Measurements from ENCODE around the gene USP31. TPM values are rescaled to one million over a fixed set of nuclear protein-coding genes. Genes with fewer than 3 reads are reported as not detected.

The USP31 gene
- total RNA-seq, 2 experiments from 2014 or later = 1.6 to 1.7 TPM

DNA sequence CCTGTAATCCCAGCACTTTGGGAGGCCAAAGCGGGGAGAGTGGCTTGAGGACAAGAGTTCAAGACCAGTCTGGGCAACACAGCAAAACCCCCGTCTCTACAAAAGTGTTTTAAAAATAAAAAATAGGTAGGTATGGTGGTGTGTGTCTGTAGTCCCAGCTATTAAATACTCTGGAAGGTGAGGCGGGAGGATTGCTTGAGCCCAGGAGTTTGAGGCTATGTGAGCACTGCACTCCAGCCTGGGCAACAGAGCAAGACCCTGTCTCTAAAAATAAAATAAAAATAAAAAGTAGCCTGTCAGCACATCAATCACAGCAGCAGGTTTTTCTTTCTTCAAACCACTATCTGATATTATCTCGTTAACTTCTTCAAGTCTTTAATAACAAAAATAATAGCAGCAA lies 1.6 kb downstream of the USP31 start:
- Histone ChIP-seq H3K4me3 (ENCODE audit: low read length) (no peak overlapping the region), H3K9me3 (ENCODE audit: control insufficient read depth in 1 of 2, insufficient read depth in 1 of 2, low read length in 2 of 2) (no peaks in the 10 kb centered on the region), H3K27ac (ENCODE audit: low read depth in 1 of 2, low read length in 2 of 2) (no peak overlapping the region), H3K4me1 (ENCODE audit: insufficient read depth, low read length) (peaks cover 15% of the 10 kb centered on the region), H3K36me3 (ENCODE audit: insufficient read depth, low read length) (no peaks in the 10 kb centered on the region), H3K27me3 (ENCODE audit: control insufficient read depth in 1 of 2, insufficient read depth in 2 of 2, low read length in 2 of 2) (peaks cover 0 to 4% of the 10 kb centered on the region in 2 experiments)
- peak overlapping the region; percentile 96 for H3K4me3 Mint-ChIP-seq
- no peak overlapping the region for H3K27ac Mint-ChIP-seq
- H3K9me3 Mint-ChIP-seq = no peaks in the 10 kb centered on the region
- no peak for ATAC-seq (ENCODE audit: poor library complexity)
- H3K36me3 Mint-ChIP-seq (ENCODE audit: low read depth) = peaks cover 9% of the 10 kb centered on the region
- TF ChIP-seq, protein P1, sequence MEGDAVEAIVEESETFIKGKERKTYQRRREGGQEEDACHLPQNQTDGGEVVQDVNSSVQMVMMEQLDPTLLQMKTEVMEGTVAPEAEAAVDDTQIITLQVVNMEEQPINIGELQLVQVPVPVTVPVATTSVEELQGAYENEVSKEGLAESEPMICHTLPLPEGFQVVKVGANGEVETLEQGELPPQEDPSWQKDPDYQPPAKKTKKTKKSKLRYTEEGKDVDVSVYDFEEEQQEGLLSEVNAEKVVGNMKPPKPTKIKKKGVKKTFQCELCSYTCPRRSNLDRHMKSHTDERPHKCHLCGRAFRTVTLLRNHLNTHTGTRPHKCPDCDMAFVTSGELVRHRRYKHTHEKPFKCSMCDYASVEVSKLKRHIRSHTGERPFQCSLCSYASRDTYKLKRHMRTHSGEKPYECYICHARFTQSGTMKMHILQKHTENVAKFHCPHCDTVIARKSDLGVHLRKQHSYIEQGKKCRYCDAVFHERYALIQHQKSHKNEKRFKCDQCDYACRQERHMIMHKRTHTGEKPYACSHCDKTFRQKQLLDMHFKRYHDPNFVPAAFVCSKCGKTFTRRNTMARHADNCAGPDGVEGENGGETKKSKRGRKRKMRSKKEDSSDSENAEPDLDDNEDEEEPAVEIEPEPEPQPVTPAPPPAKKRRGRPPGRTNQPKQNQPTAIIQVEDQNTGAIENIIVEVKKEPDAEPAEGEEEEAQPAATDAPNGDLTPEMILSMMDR (IDR thresholded peaks at IDR 0.05) = no peak
- H3K4me1 Mint-ChIP-seq (ENCODE audit: low read depth) = peaks cover 27% of the 10 kb centered on the region
- intact Hi-C loops (cut with DNase I, micrococcal nuclease) = loop anchor here in 1 of 2 experiments (2.0 to 5.0 kb wide), 2 partner anchors 1549 to 1625 kb away; partner anchors contain the start of gene METTL9
- CTCF ChIA-PET = interaction anchor here (0.6 kb wide), 1 partner anchor 21 kb away, joined by 3 read pairs; no protein-coding TSS in a partner anchor
- DNase-seq = no peak
- H3K27me3 Mint-ChIP-seq = peaks cover 11% of the 10 kb centered on the region
- POLR2A ChIA-PET = no interaction called here

DNA sequence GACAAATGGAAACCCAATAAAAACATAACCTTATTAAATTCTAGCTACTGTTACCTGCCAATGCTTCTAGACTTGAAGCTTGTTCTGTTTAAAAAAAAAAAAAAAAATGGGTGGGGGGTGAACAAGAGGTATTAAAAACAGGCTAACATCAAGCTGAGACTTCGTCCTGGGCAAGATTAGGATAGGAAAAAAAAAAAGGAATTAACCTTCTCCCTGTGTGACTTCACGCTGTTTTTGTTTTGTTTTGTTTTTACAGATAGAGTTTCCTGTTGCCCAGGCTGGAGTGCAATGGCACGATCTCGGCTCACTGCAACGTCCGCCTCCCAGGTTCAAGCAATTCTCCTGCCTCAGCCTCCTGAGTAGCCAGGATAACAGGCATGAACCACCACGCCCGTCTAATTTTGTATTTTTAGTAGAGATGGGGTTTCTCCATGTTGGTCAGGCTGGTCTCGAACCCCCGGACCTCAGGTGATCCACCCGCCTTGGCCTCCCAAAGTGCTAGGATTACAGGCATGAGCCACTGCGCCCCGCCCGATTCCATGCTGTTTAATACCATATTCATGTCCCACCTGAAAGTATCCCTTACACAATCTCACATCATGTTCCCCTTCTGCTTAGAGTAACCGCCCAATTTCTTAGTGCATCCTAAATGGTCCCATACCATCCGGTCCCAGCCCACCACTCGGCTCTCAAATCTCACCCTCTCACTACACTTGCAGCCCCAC lies 2.2 kb downstream of the USP31 start:
- Mint-ChIP-seq H3K27me3 (peaks cover 5% of the 10 kb centered on the region), H3K4me3 (peak overlapping the region; percentile 77), H3K4me1 (ENCODE audit: low read depth) (peaks cover 27% of the 10 kb centered on the region), H3K36me3 (ENCODE audit: low read depth) (peaks cover 9% of the 10 kb centered on the region), H3K9me3 (no peaks in the 10 kb centered on the region), H3K27ac (no peak overlapping the region)
- Histone ChIP-seq H3K4me1 (ENCODE audit: insufficient read depth, low read length) (peaks cover 15% of the 10 kb centered on the region), H3K27me3 (ENCODE audit: control insufficient read depth in 1 of 2, insufficient read depth in 2 of 2, low read length in 2 of 2) (no peaks in the 10 kb centered on the region), H3K9me3 (ENCODE audit: control insufficient read depth in 1 of 2, insufficient read depth in 1 of 2, low read length in 2 of 2) (no peaks in the 10 kb centered on the region), H3K27ac (ENCODE audit: low read depth in 1 of 2, low read length in 2 of 2) (no peak overlapping the region), H3K36me3 (ENCODE audit: insufficient read depth, low read length) (no peaks in the 10 kb centered on the region), H3K4me3 (ENCODE audit: low read length) (no peak overlapping the region)
- ATAC-seq (ENCODE audit: poor library complexity) (no peak), DNase-seq (no peak)
- TF ChIP-seq, protein P1 (IDR thresholded peaks at IDR 0.05) = no peak
- intact Hi-C loops (cut with DNase I, micrococcal nuclease) = loop anchor here in 1 of 2 experiments (5.0 kb wide), 1 partner anchor 1625 kb away; no protein-coding TSS in a partner anchor
- POLR2A ChIA-PET = no interaction called here
- CTCF ChIA-PET = interaction anchor here (0.6 kb wide), 1 partner anchor 21 kb away, joined by 3 read pairs; no protein-coding TSS in a partner anchor

DNA sequence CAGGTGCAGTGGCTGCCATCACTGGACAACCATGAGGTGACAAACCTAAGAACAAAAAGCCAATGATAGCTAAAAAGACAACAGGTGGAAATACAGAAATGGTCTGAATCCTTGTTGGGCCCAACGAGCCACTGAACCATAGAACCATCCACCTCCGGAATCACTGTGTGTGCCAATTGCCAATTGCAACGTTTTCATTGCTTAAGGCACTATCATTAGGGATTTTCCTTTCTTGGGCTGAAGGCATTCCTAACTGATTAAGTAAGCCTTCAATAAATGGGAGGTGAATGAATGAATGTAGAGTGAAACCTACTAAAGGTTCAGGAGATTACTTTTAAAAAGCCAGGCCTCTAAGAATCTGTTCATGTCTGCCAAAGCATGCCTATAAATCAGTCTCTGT lies 3.6 kb downstream of the USP31 start:
- no peak for DNase-seq
- CTCF ChIA-PET = interaction anchor here (1.0 kb wide), 1 partner anchor 36 kb away, joined by 3 read pairs; no protein-coding TSS in a partner anchor
- H3K4me1 Mint-ChIP-seq (ENCODE audit: low read depth) = peaks cover 27% of the 10 kb centered on the region
- TF ChIP-seq, protein P1 (IDR thresholded peaks at IDR 0.05) = no peak
- POLR2A ChIA-PET = no interaction called here
- Histone ChIP-seq H3K4me1 (ENCODE audit: insufficient read depth, low read length) (peaks cover 15% of the 10 kb centered on the region), H3K36me3 (ENCODE audit: insufficient read depth, low read length) (no peaks in the 10 kb centered on the region), H3K27ac (ENCODE audit: low read depth in 1 of 2, low read length in 2 of 2) (no peak overlapping the region), H3K4me3 (ENCODE audit: low read length) (no peak overlapping the region), H3K27me3 (ENCODE audit: control insufficient read depth in 1 of 2, insufficient read depth in 2 of 2, low read length in 2 of 2) (no peaks in the 10 kb centered on the region), H3K9me3 (ENCODE audit: control insufficient read depth in 1 of 2, insufficient read depth in 1 of 2, low read length in 2 of 2) (no peaks in the 10 kb centered on the region)
- no peaks in the 10 kb centered on the region for H3K9me3 Mint-ChIP-seq
- H3K27ac Mint-ChIP-seq = no peak overlapping the region
- intact Hi-C loops (cut with DNase I, micrococcal nuclease) = loop anchor here in 1 of 2 experiments (5.0 kb wide), 1 partner anchor 1623 kb away; no protein-coding TSS in a partner anchor
- H3K36me3 Mint-ChIP-seq (ENCODE audit: low read depth) = peaks cover 9% of the 10 kb centered on the region
- H3K4me3 Mint-ChIP-seq = peak overlapping the region; percentile 39
- ATAC-seq (ENCODE audit: poor library complexity) = no peak
- no peaks in the 10 kb centered on the region for H3K27me3 Mint-ChIP-seq

All from CD4-positive, alpha-beta T cell (primary cell).